Measurements from ENCODE around the gene WDR45B. TPM values are rescaled to one million over a fixed set of nuclear protein-coding genes. Genes with fewer than 3 reads are reported as not detected.

WDR45B gene
- total and polyA plus RNA-seq, 8 donors, result 46.8 to 93.1 (median 82.6) TPM

- intact Hi-C loops (cut with DNase I), result loop anchor here in 1 of 2 donors (5.0 kb wide), 1 partner anchor 105 kb away; no protein-coding TSS in a partner anchor
- Histone ChIP-seq H3K27me3 (no peaks in the 10 kb centered on the region), H3K36me3 (no peaks in the 10 kb centered on the region), H3K27ac (no peak overlapping the region), H3K4me1 (peaks cover 0 to 11% of the 10 kb centered on the region in 2 donors), H3K9me3 (no peaks in the 10 kb centered on the region), H3K4me3 (no peak overlapping the region)
- ATAC-seq (no peak), DNase-seq (peak in 1 of 4 donors; percentile 76)
- no peak for TF ChIP-seq CTCF (IDR thresholded peaks at IDR 0.05)
Observed at GRCh38 chr17:82666931-82667667, 18.9 kb upstream of the WDR45B start.

GRCh38 chr17:82665891-82666290 is 17.6 kb upstream of the WDR45B start:
- intact Hi-C loops (cut with DNase I), result loop anchor here in 1 of 2 donors (5.0 kb wide), 1 partner anchor 106 kb away; no protein-coding TSS in a partner anchor
- TF ChIP-seq CTCF (IDR thresholded peaks at IDR 0.05), result no peak

GRCh38 chr17:82665217-82665616 is 17.0 kb upstream of the WDR45B start:
- Histone ChIP-seq H3K27me3 (no peaks in the 10 kb centered on the region), H3K4me3 (no peak overlapping the region), H3K9me3 (no peaks in the 10 kb centered on the region), H3K4me1 (peaks cover 0 to 11% of the 10 kb centered on the region in 2 donors), H3K27ac (no peak overlapping the region), H3K36me3 (no peaks in the 10 kb centered on the region)
- intact Hi-C loops (cut with DNase I), result loop anchor here in 1 of 2 donors (5.0 kb wide), 1 partner anchor 107 kb away; no protein-coding TSS in a partner anchor
- ATAC-seq (no peak), DNase-seq (peak in 1 of 4 donors; percentile 37)
- TF ChIP-seq CTCF (IDR thresholded peaks at IDR 0.05), result no peak

More at GRCh38 chr17:82665891-82666290, 17.6 kb upstream of the WDR45B start:
- ATAC-seq, result no peak
- Histone ChIP-seq H3K27ac (no peak overlapping the region), H3K4me3 (no peak overlapping the region), H3K27me3 (no peaks in the 10 kb centered on the region), H3K9me3 (no peaks in the 10 kb centered on the region), H3K36me3 (no peaks in the 10 kb centered on the region), H3K4me1 (peaks cover 0 to 11% of the 10 kb centered on the region in 2 donors)
- DNase-seq, result peak in 1 of 4 donors; percentile 47

- no peak for ATAC-seq
- DNase-seq, result peak in 1 of 4 donors; percentile 70
- Histone ChIP-seq H3K27ac (no peak overlapping the region), H3K4me3 (no peak overlapping the region), H3K27me3 (no peaks in the 10 kb centered on the region), H3K9me3 (no peaks in the 10 kb centered on the region), H3K36me3 (no peaks in the 10 kb centered on the region), H3K4me1 (peaks cover 0 to 11% of the 10 kb centered on the region in 2 donors)
- intact Hi-C loops (cut with DNase I), result loop anchor here in 1 of 2 donors (5.0 kb wide), 1 partner anchor 108 kb away; no protein-coding TSS in a partner anchor
- TF ChIP-seq CTCF (IDR thresholded peaks at IDR 0.05), result no peak
Observed at GRCh38 chr17:82664701-82665182, 16.5 kb upstream of the WDR45B start.

- Histone ChIP-seq H3K4me1 (peaks cover 0 to 11% of the 10 kb centered on the region in 2 donors), H3K36me3 (no peaks in the 10 kb centered on the region), H3K27ac (no peak overlapping the region), H3K9me3 (no peaks in the 10 kb centered on the region), H3K27me3 (no peaks in the 10 kb centered on the region), H3K4me3 (no peak overlapping the region)
- no peak for ATAC-seq
- TF ChIP-seq CTCF (IDR thresholded peaks at IDR 0.05), result no peak
- intact Hi-C loops (cut with DNase I), result no loop called here
- peak in 1 of 4 donors; percentile 60 for DNase-seq
Observed at GRCh38 chr17:82664276-82664575, 16.0 kb upstream of the WDR45B start.
